Bone marrow (tissue), 2 donors: Measurements from ENCODE around the gene BEX5.
"Not testable (repeated sequence)": the region's sequence is repeated elsewhere in the genome, so short reads cannot be mapped to it uniquely, and the experiment has no call there.

Experiments
- DNase-seq, 2 donors: peaks; one replicate each; lab custom pipeline; 2025; lab: John Stamatoyannopoulos, UW

Gene BEX5

GRCh38 chrX:102155806-102156179, at the start of gene BEX5:
BEX5 (minus strand) TSS chrX:102155977; CDS start chrX:102154265, 1,712 bp downstream.
- no peak for DNase-seq

GRCh38 chrX:102185967-102186720, 30.4 kb upstream of the BEX5 start:
- DNase-seq: no peak

- no peak for DNase-seq
These were observed 624 bp downstream of the BEX5 start for GRCh38 chrX:102154900-102155805.

- no peak for DNase-seq
These were observed 1.4 kb downstream of the BEX5 start for GRCh38 chrX:102154218-102154860.

GRCh38 chrX:102142274-102142673, 13.5 kb downstream of the BEX5 start, which contains the start of gene TCEAL6:
TCEAL6 (minus strand) TSS chrX:102142481.
- not testable (repeated sequence) for DNase-seq

GRCh38 chrX:102141631-102142030, 14.1 kb downstream of the BEX5 start:
- not testable (repeated sequence) for DNase-seq

GRCh38 chrX:102140876-102141275, 14.9 kb downstream of the BEX5 start:
- not testable (repeated sequence) for DNase-seq

- no peak for DNase-seq
These were observed 17.7 kb downstream of the BEX5 start for GRCh38 chrX:102138064-102138463.

- no peak for DNase-seq
These were observed 26.3 kb downstream of the BEX5 start for GRCh38 chrX:102129473-102129872.

GRCh38 chrX:102126863-102127262, 28.9 kb downstream of the BEX5 start:
- DNase-seq: no peak

GRCh38 chrX:102126080-102126818, 29.5 kb downstream of the BEX5 start:
- not testable (repeated sequence) for DNase-seq

- not testable (repeated sequence) for DNase-seq
These were observed 30.3 kb downstream of the BEX5 start, which contains the start of gene TCEAL2 for GRCh38 chrX:102125436-102125835. TCEAL2 (plus strand) TSS chrX:102125679; CDS start chrX:102126831, 1,152 bp downstream.

- not testable (repeated sequence) for DNase-seq
These were observed 30.8 kb downstream of the BEX5 start for GRCh38 chrX:102125014-102125413.

- no peak for DNase-seq
These were observed 40.0 kb downstream of the BEX5 start for GRCh38 chrX:102115748-102116147.

GRCh38 chrX:102113367-102113766, 42.4 kb downstream of the BEX5 start:
- DNase-seq: no peak
